UCSD-AML1 (cell line): ENCODE results near the gene DUSP2.

Source experiments
- DNase-seq: peaks from one replicate; lab custom pipeline; 2025; ENCODE audit not compliant: unreplicated experiment; lab: John Stamatoyannopoulos, UW

The DUSP2 gene

DNA sequence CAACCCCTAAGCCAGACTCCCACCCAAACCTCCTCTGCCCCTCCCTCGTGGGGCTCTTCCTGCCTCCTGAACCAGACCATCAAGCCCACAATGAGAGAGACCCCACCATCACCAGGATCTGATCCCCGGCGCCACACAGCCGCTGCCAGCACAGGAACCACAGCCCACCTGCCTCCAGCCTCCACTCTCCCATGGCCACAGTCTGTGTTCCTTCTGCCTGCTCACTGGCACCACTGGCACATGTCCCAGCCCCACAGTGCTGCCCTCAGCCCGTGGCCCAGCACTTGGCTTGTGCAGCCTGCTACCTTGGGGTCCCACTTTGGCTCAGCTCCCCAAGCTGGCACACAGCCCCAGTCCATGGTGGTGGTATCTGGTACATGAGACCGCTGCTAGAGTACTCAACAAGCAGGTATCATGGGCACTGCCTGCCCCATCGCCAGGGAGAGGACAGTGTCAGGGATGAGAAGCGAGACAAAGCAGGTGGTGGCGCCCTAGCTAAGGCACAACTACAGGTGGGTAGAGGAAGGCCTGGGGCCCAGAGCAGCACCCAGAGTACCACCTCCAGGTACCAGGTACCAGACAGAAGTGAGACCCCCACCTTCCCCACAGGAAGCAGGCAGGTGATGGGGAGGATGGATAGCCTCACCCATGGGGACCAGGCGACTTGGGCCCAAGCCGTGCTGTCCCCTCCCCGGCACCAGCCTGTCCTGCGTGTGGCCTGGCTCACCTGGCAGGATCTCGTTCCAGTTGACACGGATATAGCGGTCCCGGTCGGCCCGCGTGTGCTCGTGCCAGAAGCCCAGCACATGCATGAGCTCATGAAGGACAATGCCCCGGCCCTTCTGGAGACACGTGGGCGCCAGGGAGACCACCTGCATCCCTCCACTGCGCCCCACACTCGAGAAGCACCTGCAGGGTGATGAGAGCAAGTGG, 13.2 kb downstream of the DUSP2 start:
- no peak for DNase-seq

DNA sequence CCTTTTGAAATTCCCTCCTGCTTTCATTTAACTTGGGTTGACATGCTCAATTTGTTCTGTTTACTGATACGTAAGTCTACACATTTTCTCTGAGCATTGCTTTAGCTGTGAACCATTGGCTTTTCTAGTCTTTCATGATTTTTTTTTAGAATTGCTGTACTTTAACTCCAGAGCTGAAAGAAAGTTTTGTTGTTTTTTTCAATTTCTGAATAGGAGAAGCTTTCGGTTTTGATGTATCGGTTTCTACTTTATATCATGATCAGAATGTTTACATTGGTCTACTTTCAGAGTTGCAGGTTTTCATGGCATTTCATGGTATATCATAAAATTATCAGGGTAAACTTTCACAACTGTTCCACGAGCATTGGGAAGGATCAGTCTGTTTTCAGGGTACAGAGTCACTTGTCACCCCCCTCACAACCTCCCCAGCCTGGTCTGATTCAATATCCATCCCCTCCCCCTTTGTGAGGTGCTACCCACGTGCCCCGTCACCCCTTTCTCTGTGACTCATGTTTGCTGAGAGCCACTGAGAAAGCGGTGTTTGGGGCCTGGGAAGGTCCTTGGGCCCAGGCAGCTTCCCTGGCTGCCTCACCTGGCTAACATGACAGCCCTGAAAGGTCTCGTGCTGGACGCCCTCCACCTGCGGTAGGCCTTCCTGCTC, 14.0 kb downstream of the DUSP2 start:
- DNase-seq: no peak

DNA sequence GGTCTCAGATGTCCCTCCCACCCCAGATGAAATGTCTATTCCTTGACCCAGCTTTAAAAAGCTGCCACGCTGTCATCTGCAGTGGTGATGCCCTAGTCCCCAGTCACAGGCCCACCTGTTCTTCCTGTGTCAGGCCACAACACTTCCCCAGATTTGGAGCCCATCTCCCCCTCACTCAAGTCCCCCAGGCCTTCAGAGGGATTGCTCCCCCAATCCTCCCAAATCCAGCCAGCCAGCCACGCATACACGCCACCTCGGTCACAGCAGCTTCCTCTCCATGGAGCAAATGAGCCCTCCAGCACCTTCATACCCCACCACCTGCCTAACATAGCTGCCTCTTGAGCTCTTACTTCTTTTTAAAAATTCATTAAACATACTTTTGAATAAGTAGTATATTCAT, 14.8 kb downstream of the DUSP2 start:
- no peak for DNase-seq

DNA sequence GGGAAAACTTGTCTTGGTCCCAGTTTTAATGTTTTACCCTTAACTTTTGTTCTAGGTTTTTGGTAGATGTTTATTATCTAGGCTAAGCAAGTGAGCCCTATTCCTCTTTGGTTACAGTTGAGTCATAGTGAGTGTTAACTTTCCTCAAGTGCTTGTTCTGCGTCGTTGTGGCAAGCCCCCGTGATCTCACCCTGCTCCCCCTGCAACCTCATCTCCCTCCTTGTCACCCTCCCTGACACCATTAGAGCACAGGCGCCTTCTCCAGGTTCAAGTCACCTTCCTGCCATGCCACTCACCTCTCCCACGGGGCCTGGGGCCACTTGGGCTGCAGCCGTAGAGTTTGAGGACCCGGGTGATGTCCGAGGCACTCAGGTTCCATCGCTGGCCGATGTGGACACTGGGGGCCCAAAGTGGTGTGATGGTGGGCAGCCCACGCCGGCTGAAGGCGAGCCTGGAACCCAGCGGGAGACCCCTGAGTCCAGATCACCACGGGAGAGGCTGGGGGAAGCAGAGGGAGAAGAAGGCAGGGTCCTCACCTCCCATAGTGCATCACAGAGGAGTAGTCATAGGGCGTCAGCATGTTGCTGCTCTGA, 15.6 kb downstream of the DUSP2 start:
- DNase-seq: no peak

DNA sequence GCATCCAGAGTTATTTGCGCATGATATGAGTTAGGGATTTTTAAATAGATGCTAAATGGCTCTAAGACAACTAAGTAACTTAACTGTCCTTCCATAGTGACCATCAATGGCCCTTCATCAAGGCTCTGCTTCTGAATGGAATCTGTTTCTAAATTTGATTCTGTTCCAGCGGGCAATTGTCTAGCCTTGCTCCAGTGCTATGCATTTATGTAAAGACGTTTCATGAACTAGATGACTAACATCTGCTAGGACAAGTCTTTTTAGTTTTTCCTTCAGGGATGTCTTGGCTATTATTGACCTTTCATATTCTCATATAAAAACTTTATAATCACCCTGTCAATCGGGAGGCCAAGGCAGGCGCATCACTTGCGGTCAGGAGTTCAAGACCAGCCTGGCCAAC, 16.8 kb downstream of the DUSP2 start:
- no peak for DNase-seq

DNA sequence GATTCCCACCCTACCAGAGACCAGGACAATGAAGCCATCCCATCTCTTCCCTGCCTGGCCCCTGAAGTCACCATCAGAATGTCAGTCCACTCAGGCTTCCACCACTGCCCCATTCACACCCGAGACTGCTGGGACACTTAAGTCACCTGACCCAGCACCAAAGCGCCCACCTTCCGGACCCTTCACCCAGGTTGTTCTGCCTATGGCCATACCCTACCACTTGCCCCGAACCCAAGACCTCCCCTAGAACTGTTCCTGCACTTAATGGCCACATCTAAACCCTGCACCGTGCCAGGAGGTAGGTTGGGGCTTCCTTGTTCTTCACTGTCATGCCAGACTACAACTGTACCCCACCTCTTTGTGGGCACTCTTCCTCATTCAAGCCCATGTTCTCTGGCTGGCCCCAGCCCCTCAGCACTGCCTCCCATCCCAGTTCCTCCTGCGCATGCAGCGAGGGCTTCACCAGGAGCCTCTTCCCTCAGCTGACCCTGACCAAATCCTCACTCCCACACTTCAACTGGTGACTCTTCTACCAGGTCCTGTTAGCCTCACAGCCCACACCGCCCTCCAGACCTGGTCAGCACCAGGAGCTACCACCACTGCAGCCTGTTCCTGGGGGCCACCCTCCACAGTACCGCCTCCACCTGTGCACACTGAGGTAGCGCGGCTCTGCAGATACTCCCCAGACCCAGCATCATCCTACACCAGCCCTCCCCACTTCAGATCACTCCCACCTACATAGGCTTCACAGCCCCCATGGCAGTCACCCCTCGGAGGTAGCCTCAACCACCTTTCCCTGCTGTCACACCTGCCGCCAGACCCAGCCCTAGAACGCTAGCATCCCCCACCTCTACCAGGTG, 20.6 kb downstream of the DUSP2 start:
- no peak for DNase-seq

DNA sequence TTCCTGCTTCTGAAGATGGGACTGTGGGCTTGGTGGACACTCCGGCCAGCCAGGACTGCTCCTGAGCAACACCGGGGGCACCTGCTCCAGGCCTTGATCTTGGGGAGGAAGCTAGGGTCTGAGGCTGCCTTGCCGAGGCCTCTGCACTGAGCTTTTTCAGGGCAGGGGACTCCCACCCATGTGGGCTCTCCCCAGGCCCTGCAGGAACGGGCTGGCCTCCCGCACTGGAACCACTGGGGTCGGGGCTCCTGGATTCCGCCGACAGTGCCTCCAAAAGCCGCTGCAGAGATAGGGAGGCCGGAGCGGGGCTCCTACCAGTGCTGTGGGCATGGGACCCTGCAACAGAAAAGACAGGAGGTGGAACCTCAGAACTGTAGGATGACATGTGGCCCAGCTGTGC, 21.3 kb downstream of the DUSP2 start:
- no peak for DNase-seq

DNA sequence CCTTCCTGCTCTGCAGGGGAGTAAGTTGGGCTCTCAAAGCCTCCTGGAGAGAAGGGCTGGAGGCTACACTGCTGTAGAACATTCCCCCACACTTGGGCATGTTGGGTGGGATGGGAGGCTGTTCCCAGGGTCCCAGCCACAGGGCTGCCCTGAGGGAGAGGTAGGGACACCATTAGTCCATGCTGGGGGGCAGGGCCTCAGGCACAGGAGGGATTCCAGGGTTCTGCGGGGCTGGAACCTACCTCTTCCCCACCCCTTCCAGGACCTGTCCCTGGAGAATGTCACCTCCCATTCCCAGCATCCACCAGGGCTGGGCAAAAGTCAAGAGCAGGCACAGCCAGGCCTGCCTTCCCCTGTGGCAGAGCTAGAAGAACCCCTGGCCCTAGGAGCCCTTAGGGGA, 21.9 kb downstream of the DUSP2 start:
- no peak for DNase-seq

DNA sequence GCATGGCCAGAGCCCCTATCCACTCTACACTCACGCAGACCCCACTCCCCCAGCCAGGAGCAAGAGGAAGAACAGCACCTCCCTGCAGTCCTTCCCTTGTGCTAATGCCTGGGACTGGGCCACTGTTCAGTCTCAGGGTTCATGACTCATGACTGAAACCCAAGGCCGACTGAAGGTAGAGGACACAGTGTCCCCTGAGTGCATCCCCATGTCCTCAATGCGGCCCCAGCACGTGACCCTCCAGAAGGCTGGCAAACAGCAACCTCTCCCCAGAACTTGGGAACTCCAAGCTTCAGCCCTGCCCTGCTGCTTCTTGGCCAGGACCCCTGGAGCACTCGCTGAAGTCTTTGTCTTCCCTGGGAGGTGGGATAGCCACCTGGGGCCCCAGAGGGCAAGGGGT, 22.8 kb downstream of the DUSP2 start:
- DNase-seq: no peak

DNA sequence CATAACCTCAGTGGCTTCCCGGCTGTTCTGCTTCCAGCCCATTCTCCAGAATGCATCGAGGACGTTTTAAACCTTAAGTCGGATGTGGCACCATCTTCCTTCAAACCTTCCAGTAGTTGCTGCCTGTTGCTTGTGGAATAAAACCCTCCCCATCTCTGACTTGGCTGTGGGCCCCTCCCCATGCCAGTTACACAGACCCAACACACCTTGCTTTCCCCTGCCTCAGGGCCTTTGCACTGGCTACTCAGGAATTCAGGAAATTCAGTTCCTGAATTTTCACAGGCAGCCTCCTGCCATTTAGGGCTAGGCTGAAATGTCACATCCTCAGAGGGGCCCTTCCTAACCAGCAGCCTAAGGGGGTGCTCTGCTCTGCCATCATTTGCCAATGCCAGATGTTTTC, 23.8 kb downstream of the DUSP2 start:
- no peak for DNase-seq

DNA sequence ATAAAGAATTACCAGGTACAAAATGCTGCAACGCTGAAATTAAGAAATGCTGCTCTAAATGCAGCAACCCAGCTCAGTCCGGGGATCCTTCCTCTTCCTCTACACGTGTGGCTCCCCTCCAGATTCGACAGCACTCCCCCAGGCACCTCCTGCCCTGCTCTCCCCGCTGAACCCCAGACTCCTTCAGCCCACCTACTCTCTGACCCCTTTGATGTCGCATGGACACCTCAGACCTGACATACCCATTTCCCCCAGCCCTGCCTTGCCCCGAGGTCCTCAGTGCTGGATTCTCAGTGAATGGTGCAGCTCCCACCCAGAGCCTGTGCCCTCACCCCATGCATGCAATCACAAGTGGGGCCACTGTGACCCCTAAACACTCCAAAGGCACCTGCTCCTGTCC, 24.2 kb downstream of the DUSP2 start:
- no peak for DNase-seq

DNA sequence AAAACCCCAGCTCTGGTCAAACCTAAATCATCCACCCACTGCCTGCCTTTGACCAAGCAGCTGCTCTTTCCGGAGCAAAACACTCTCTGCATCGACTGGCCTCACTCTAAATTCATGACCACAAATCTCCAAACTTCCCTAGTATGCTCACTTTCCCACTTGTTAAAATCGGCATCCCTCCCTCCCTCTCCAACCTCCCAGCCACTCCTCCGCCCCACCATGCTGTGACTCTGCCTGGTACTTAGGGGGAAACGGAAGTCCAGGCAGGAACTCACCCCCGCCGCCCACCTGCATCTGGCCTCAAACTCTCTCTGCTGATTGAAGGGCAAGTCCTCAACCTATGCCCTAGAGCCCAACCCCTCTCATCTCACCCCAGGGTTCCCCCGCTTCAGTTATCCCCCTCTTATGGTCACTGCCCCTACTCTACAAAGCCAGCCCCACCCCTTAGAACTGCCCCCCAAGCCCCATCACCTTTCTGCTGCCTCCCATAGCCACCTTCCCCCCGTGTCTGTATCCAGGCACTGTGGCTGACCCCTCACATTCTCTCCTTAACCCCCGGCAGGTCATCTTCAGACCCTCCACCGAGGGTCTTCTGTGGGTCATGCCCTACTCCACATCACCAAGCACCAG, 25.0 kb downstream of the DUSP2 start:
- no peak for DNase-seq

DNA sequence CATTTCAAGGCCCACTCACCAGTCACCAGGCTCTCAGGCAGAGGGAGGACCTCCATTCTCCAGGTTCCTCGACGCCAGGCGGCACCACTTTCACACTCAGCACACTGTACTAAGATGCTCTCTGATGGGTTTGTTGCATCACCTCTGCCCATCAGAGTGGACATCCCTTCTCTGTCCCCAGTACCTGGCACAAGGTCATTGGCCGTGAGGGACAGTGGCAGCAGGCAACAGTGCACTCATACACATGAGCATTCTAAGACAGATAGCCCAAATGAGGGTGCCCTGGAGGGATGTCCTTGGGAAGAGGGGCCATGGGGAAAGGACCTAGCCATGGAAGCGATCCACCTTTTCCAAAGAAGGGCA, 25.9 kb downstream of the DUSP2 start:
- no peak for DNase-seq

DNA sequence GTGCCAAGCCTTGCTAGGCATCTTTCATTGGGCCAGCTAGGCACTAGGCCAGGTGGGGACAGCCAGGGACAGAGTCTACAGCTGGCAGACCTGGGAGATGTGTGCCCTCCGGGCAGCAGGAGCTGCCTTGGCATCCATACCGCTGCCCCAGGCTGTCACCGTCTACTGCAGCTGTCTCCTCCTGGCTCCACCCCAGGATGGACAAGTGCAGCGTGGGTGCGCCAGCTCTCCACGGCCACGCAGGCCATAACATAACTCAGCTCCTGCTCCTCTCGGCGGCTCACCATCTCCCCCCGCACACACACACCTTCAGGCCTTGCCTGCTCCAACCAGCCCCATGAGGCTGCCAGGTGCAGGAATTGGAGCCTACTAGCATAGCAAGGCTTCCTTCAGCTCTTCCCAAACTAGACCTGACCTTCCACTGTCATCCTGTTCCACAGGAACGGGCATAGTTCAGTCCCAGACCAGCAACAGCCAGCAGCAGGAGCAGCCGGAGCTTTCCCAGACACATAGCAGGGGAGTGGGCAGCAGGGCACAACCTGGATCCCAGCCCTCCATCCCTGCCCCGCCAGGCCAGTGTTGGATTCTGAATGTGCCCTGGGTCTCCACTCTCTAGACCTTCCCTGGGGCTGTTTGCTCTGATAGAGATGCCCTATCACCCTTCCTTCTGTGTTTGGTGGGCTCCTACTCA, 26.4 kb downstream of the DUSP2 start:
- no peak for DNase-seq

DNA sequence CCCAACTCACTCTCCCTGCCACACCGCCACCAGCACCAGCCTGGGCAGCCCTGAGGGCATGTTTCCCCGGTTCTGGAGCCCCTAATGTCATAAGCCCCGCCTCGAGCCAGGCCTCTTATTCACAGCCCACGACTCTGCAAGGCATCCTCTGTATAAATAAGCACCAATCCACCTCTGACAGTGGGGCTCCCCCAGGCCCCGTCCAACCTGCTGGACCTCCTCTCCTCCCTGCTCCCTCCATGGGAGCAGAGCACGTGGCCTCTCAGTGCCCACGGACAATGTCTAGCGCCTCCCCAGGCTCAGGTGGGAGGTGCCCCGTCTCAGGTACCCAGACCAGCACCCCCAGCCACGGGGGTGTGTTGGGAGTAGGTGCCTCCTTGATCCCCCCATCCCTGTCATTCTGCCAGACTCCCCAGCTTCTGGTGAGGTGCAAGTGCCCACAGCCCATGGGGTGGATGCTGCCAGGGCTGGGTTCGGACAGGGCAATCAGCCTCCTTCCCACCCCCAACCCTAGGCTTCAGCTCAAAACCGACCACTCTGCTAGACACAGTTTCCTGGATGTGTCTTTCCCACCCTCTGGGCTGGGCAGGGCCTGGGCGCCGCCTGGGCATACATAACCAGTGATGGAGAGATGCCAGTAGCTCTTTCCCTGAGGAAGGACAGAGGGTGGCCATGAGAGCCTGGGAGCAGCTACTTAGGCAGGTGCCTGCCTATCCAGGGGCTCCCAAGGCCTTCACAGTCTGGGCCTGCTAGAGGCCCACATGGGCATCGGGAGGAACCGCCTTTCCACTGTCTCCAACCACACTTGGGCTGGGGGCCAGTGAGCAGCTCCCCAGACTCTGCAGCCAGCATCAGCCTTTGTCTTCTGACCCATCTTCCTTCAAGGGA, 27.3 kb downstream of the DUSP2 start:
- DNase-seq: no peak

DNA sequence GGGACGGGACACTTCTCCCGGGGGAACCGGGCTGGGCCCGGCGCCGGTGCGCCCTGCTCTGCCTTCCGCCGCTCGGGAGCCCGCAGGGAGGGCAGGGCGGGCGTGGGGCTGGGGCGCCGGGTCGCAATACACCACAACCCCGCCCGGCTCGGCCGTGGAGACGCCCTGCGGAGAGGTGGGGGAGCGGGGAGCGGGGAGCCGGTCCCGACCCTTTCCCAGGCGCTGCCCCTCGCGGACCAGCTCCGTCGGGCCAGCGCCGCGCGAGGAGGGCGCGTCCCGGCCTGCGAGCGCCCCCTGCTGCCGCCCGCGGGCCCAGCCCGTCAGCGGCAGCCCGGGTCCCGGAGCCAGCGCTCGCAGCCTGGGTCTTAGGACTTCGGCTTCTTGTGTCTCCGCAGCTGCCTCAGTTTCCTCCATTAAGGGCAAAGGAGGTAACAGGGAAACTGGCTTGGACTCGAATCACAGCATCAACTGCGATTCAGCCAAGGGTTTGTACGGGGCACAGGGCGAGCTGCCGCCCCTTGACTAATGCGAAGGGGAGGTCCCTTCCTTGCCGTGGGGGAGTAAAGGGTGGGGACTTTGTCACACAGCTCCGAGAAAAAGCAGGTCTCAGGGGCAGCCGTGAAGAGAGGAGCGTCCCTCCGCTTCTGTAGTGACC, 28.2 kb downstream of the DUSP2 start:
- DNase-seq: peak; percentile 64

DNA sequence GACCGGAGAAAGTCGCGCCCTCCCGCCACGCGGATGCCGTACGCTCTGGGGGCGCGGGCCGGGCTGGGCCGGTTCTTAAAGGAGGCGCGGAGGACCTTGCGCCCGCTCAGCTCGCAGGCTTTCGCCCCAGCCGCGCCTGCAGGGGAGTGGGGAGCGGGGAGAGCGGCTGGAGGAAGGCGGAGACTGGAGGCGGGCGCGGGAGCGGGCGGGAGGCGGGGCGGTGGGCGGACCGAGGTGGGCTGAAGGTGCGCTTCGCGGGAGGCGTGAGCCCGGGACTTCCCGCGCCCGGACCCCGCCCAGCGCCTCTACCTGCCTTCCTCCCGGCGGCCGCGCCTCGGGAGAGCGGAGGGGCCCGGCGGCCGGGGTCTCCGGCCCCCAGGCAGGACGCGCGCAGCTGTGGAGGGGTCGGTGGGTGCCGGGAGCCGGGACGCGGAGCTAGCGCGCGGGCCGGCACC, 28.8 kb downstream of the DUSP2 start, which contains the start of gene ADRA2B:
Gene ADRA2B (minus strand): TSS at position 148 of the 455 bp plus-strand sequence. CDS start 422 bp downstream, outside the sequence.
- DNase-seq: no peak

DNA sequence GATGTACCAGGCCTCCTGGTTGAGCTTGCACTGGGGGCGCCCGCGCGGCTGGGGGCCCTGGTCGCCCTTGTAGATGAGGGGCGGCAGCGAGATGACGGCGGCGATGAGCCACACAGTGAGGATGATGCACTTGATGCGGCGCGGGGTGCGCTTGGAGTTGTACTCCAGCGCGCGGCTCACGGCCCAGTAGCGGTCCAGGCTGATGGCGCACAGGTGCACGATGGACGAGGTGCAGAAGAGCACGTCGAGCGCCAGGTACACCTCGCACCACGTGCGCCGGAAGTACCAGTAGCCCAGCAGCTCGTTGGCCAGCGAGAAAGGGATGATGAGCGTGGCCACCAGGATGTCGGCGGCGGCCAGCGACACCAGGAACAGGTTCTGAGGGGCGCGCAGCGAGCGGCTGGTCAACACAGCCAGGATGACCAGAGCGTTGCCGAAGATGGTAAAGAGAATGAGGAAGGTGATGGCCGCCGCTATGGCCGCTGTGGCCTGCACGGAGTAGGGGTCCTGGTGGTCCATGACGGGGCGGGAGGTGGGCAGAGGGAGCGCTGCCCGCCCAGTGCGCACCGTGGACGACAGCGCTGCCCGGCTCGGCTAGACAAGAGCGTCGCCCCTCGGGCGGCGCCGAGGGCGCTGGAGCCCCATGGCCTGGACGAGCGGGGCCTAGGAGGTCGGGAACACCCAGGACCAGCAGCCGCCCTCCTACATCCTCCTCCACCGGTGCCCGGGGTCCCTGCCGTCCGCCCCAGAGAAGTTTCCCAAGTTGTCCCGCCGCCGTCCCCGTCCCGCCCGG, 29.4 kb downstream of the DUSP2 start:
- DNase-seq: no peak
